HEK293 (cell line): ENCODE measurements around the gene GAS7.

Experiments used
- CTCF ChIA-PET: fragments of 350-600 bp; formaldehyde crosslinking; extraction: SDS; loops from one replicate; lab custom pipeline; 2021; ENCODE audit warnings: antibody characterized with exemption; lab: Yijun Ruan, JAX
- POLR2A ChIA-PET: fragments of 300-600 bp; formaldehyde crosslinking; extraction: SDS; loops from one replicate; lab custom pipeline; 2020; ENCODE audit warnings: antibody characterized with exemption, inconsistent platforms; lab: Yijun Ruan, JAX
- H3K27ac ChIP-seq: fragments of 200-500 bp; sonication (Bioruptor generic); 2 replicates; pipeline ENCODE4 v1.5.1; 2014; ENCODE audit warnings: low read depth, low read length, control low read depth, inconsistent platforms; ENCODE audit errors: extremely low read depth
- H3K36me3 ChIP-seq, 2 experiments: fragments of 200-500 bp in 1 of 2; sonication (Bioruptor generic) in 1 of 2; 1 replicate in 1 of 2; 2 replicates in 1 of 2; pipeline ENCODE4 v1.5.1; 2014 to 2017; ENCODE audit warnings: inconsistent platforms in 2 of 2, low read length in 2 of 2; ENCODE audit not compliant: control insufficient read depth in 2 of 2, insufficient read depth in 1 of 2
- H3K4me1 ChIP-seq: fragments of 200-500 bp; sonication (Bioruptor generic); 2 replicates; pipeline ENCODE4 v1.5.1; 2014; ENCODE audit warnings: mild to moderate bottlenecking, low read length, inconsistent platforms; ENCODE audit not compliant: control insufficient read depth, insufficient read depth
- H3K4me3 ChIP-seq: 2 replicates; pipeline ENCODE4 v1.5.1; 2011; ENCODE audit warnings: low read depth, mild to moderate bottlenecking, control low read depth, low read length, moderate library complexity
- H3K9me3 ChIP-seq: fragments of 200-500 bp; sonication (Bioruptor generic); 2 replicates; pipeline ENCODE4 v1.5.1; 2014; ENCODE audit warnings: low read depth, low read length, inconsistent platforms; ENCODE audit not compliant: control insufficient read depth, insufficient read depth
- BCL6B ChIP-seq: fragments of 450-650 bp; formaldehyde crosslinking; IDR thresholded peaks from 2 replicates; pipeline ENCODE4 v1.5.1; 2017; ENCODE audit warnings: missing biosample characterization, missing genetic modification characterization
- EGR2 ChIP-seq: fragments of 450-650 bp; formaldehyde crosslinking; IDR thresholded peaks from 2 replicates; pipeline ENCODE4 v1.5.1; 2016; ENCODE audit warnings: low read depth, missing biosample characterization, missing genetic modification characterization
- KLF8 ChIP-seq: fragments of 450-650 bp; formaldehyde crosslinking; IDR thresholded peaks from 2 replicates; pipeline ENCODE4 v1.5.1; 2016; ENCODE audit warnings: missing biosample characterization, missing genetic modification characterization
- PRDM1 ChIP-seq: fragments of 450-650 bp; formaldehyde crosslinking; IDR thresholded peaks from 2 replicates; pipeline ENCODE4; 2016; ENCODE audit warnings: missing biosample characterization, missing genetic modification characterization
- SCRT1 ChIP-seq: fragments of 450-650 bp; formaldehyde crosslinking; IDR thresholded peaks from 2 replicates; pipeline ENCODE4 v1.5.1; 2016; ENCODE audit warnings: missing biosample characterization, missing genetic modification characterization, borderline replicate concordance
- SP3 ChIP-seq: fragments of 450-650 bp; formaldehyde crosslinking; IDR thresholded peaks from 2 replicates; pipeline ENCODE4 v1.5.1; 2016; ENCODE audit warnings: missing biosample characterization, missing genetic modification characterization
- ZBTB1 ChIP-seq: fragments of 450-650 bp; formaldehyde crosslinking; IDR thresholded peaks from 2 replicates; pipeline ENCODE4 v1.5.1; 2016; ENCODE audit warnings: missing biosample characterization, missing genetic modification characterization
- ZNF174 ChIP-seq: fragments of 450-650 bp; formaldehyde crosslinking; IDR thresholded peaks from 2 replicates; pipeline ENCODE4 v1.5.0; 2017; ENCODE audit warnings: missing biosample characterization, mild to moderate bottlenecking, missing genetic modification characterization
- ZNF175 ChIP-seq: fragments of 450-650 bp; formaldehyde crosslinking; IDR thresholded peaks from 2 replicates; pipeline ENCODE4 v1.5.1; 2016; ENCODE audit warnings: missing biosample characterization, missing genetic modification characterization
- ZNF223 ChIP-seq: fragments of 450-650 bp; formaldehyde crosslinking; IDR thresholded peaks from 2 replicates; pipeline ENCODE4 v1.5.1; 2016; ENCODE audit warnings: missing biosample characterization, missing genetic modification characterization
- ZNF274 ChIP-seq, 2 experiments: fragments of 200-500 bp in 1 of 2; fragments of 450-650 bp in 1 of 2; sonication (Bioruptor generic) in 1 of 2; formaldehyde crosslinking in 1 of 2; IDR thresholded peaks; 2 replicates each; pipeline versions ENCODE4 v1.5.1 to v1.6.1; 2014 to 2016; ENCODE audit warnings: borderline replicate concordance in 1 of 2, inconsistent platforms in 1 of 2, low read length in 1 of 2, missing biosample characterization in 1 of 2, missing genetic modification characterization in 1 of 2
- ZNF292 ChIP-seq: fragments of 450-650 bp; formaldehyde crosslinking; IDR thresholded peaks from 2 replicates; pipeline ENCODE4 v1.5.1; 2016; ENCODE audit warnings: low read depth, missing biosample characterization, missing genetic modification characterization, borderline replicate concordance
- ZNF302 ChIP-seq: fragments of 450-650 bp; formaldehyde crosslinking; IDR thresholded peaks from 2 replicates; pipeline ENCODE4 v1.5.1; 2016; ENCODE audit warnings: missing biosample characterization, missing genetic modification characterization, low read depth
- ZNF341 ChIP-seq: fragments of 450-650 bp; formaldehyde crosslinking; IDR thresholded peaks from 2 replicates; pipeline ENCODE4; 2016; ENCODE audit warnings: low read depth, missing biosample characterization, missing genetic modification characterization
- ZNF513 ChIP-seq: fragments of 450-650 bp; IDR thresholded peaks from 2 replicates; pipeline ENCODE4 v1.5.1; 2018; ENCODE audit warnings: missing biosample characterization, missing genetic modification characterization
- ZNF548 ChIP-seq: fragments of 450-650 bp; formaldehyde crosslinking; IDR thresholded peaks from 2 replicates; pipeline ENCODE4 v1.5.1; 2016; ENCODE audit warnings: missing biosample characterization, missing genetic modification characterization
- ZNF571 ChIP-seq: fragments of 450-650 bp; formaldehyde crosslinking; IDR thresholded peaks from 2 replicates; pipeline ENCODE4 v1.5.0; 2017; ENCODE audit warnings: missing biosample characterization, missing genetic modification characterization
- ZNF596 ChIP-seq: fragments of 450-650 bp; IDR thresholded peaks from 2 replicates; pipeline ENCODE4 v1.5.0; 2018; ENCODE audit warnings: missing biosample characterization, mild to moderate bottlenecking, missing genetic modification characterization, moderate library complexity
- ZNF621 ChIP-seq: fragments of 450-650 bp; formaldehyde crosslinking; IDR thresholded peaks from 2 replicates; pipeline ENCODE4 v1.5.1; 2017; ENCODE audit warnings: missing biosample characterization, missing genetic modification characterization
- ZNF660 ChIP-seq: fragments of 450-650 bp; IDR thresholded peaks from 2 replicates; pipeline ENCODE4 v1.5.1; 2018; ENCODE audit warnings: missing biosample characterization, mild to moderate bottlenecking, missing genetic modification characterization
- ZSCAN18 ChIP-seq: fragments of 450-650 bp; formaldehyde crosslinking; IDR thresholded peaks from 2 replicates; pipeline ENCODE4 v1.5.1; 2016; ENCODE audit warnings: missing biosample characterization, missing genetic modification characterization
- ZXDB ChIP-seq: fragments of 450-650 bp; formaldehyde crosslinking; IDR thresholded peaks from 2 replicates; pipeline ENCODE4 v1.5.1; 2016; ENCODE audit warnings: missing biosample characterization, missing genetic modification characterization
- TF ChIP-seq, protein P1 (sequence below): fragments of 450-650 bp; formaldehyde crosslinking; conservative IDR thresholded peaks from 2 replicates; pipeline ENCODE4 v1.5.1; 2016; ENCODE audit warnings: low read depth, missing biosample characterization, missing genetic modification characterization

Gene GAS7

DNA sequence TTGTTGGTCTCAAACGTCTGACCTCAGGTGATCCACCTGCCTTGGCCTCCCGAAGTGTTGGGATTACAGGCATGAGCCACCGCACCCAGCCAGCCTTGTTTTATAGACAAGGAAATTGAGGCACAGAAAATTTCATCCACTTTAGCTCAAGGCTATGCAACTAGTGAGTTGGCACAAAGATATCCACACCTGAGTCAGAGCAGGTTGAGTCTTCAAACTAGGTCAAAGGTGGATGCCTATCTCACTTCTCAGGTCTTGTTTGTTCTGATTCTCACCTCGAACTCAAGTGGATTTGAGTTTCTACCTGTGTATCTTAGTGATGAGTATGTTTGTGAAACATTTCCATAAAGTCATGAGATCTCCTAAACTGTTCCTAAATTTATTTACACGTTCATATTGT lies 35.6 kb upstream of the GAS7 start (continued):
- TF ChIP-seq PRDM1 (tag by site-specific recombination) (no peak), SP3 (tag by site-specific recombination) (no peak), ZNF223 (tag by site-specific recombination) (no peak)

GRCh38 chr17:10233161-10233560 lies 34.8 kb upstream of the GAS7 start:
- ChIA-PET CTCF (interaction anchor here (0.6 to 1.6 kb wide), 3 partner anchors 10 to 308 kb away, joined by 3 read pairs; no protein-coding TSS in a partner anchor), POLR2A (no interaction called here)
- Histone ChIP-seq H3K9me3 (no peaks in the 10 kb centered on the region), H3K36me3 (no peaks in the 10 kb centered on the region), H3K27ac (no peak overlapping the region), H3K4me3 (no peak overlapping the region), H3K4me1 (no peaks in the 10 kb centered on the region)
- TF ChIP-seq ZNF174 (tag by site-specific recombination) = no peak
- no peak for TF ChIP-seq ZNF274 (IDR thresholded peaks at IDR 0.05; ENCODE audit: low read length)
- TF ChIP-seq ZNF274 (tag by site-specific recombination; IDR thresholded peaks at IDR 0.05; ENCODE audit: borderline replicate concordance) = no peak
- no peak for TF ChIP-seq BCL6B (tag by site-specific recombination)
- no peak for TF ChIP-seq ZNF548 (tag by site-specific recombination)
- TF ChIP-seq ZNF175 (tag by site-specific recombination) = no peak
- TF ChIP-seq ZXDB (tag by site-specific recombination) = no peak
- no peak for TF ChIP-seq ZNF302 (tag by site-specific recombination)
- no peak for TF ChIP-seq KLF8 (tag by site-specific recombination)
- no peak for TF ChIP-seq ZNF571
- TF ChIP-seq ZNF596 (tag by site-specific recombination) = no peak
- no peak for TF ChIP-seq ZBTB1 (tag by site-specific recombination)
- no peak for TF ChIP-seq ZNF341 (tag by site-specific recombination)

DNA sequence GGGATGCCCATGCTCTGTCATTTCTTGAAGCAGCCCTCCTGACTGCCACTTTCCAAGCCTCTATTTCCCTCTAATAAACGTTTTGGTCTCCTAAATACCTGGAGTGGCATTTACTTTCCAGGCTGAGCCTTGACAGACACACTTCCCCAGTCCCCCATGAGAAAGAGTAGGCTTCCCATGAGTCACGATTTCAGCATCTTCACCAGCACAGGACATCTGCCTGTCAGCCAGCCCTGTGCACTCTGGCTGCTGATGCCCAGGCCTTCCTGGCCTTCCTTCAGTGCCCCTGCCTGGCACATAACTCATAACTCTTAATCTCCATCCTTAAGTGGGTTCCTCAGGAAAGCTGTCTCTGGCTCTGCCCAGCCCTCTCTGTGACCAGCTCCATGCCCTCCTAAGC lies 30.8 kb upstream of the GAS7 start:
- TF ChIP-seq, protein P1, sequence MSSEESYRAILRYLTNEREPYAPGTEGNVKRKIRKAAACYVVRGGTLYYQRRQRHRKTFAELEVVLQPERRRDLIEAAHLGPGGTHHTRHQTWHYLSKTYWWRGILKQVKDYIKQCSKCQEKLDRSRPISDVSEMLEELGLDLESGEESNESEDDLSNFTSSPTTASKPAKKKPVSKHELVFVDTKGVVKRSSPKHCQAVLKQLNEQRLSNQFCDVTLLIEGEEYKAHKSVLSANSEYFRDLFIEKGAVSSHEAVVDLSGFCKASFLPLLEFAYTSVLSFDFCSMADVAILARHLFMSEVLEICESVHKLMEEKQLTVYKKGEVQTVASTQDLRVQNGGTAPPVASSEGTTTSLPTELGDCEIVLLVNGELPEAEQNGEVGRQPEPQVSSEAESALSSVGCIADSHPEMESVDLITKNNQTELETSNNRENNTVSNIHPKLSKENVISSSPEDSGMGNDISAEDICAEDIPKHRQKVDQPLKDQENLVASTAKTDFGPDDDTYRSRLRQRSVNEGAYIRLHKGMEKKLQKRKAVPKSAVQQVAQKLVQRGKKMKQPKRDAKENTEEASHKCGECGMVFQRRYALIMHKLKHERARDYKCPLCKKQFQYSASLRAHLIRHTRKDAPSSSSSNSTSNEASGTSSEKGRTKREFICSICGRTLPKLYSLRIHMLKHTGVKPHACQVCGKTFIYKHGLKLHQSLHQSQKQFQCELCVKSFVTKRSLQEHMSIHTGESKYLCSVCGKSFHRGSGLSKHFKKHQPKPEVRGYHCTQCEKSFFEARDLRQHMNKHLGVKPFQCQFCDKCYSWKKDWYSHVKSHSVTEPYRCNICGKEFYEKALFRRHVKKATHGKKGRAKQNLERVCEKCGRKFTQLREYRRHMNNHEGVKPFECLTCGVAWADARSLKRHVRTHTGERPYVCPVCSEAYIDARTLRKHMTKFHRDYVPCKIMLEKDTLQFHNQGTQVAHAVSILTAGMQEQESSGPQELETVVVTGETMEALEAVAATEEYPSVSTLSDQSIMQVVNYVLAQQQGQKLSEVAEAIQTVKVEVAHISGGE = no peak
- TF ChIP-seq ZNF292 = no peak
- TF ChIP-seq SCRT1 = no peak
- TF ChIP-seq EGR2 (tag by site-specific recombination) = no peak
- TF ChIP-seq ZSCAN18 = no peak
- TF ChIP-seq ZNF513 (tag by site-specific recombination) = no peak
- no peak for TF ChIP-seq ZNF660 (tag by site-specific recombination)
- no peak for TF ChIP-seq ZNF621

More for the DNA sequence above, 30.8 kb upstream of the GAS7 start:
- ChIA-PET CTCF (interaction anchor here (0.9 kb wide), 1 partner anchor 262 kb away, joined by 3 read pairs; no protein-coding TSS in a partner anchor), POLR2A (interaction anchor here (0.5 kb wide), 1 partner anchor 45 kb away, joined by 4 read pairs; no protein-coding TSS in a partner anchor)
- no peaks in the 10 kb centered on the region for H3K36me3 ChIP-seq
- no peaks in the 10 kb centered on the region for H3K4me1 ChIP-seq
- no peak overlapping the region for H3K27ac ChIP-seq
- H3K4me3 ChIP-seq = no peak overlapping the region
- no peaks in the 10 kb centered on the region for H3K9me3 ChIP-seq
